SK-N-SH (cell line): ENCODE data around the gene ARL3.
A peak's percentile ranks its signal among the peaks of the same experiment; 100 is the strongest.

ENCODE experiments used
- CTCF ChIP-seq: fragments of 200-600 bp; sonication (generic); IDR thresholded peaks from 2 replicates; pipeline ENCODE4 v1.6.1; 2017; ENCODE audit warnings: antibody characterized with exemption, mild to moderate bottlenecking, moderate library complexity
- EP300 ChIP-seq, 2 experiments: IDR thresholded peaks; 2 replicates each; pipeline versions ENCODE4 v1.4.0 to v1.6.1; 2012; ENCODE audit warnings: borderline replicate concordance in 1 of 2, low read depth in 1 of 2, low read length in 1 of 2
- GABPA ChIP-seq: IDR thresholded peaks from 2 replicates; pipeline ENCODE4 v1.4.0; 2012; ENCODE audit warnings: low read depth, mild to moderate bottlenecking
- NRF1 ChIP-seq: IDR thresholded peaks from 2 replicates; pipeline ENCODE4 v1.6.1; 2012; ENCODE audit warnings: low read depth, mild to moderate bottlenecking, low read length
- USF1 ChIP-seq: IDR thresholded peaks from 2 replicates; pipeline ENCODE4 v1.4.0; 2012; ENCODE audit warnings: low read depth, borderline replicate concordance
- TF ChIP-seq, protein P1 (sequence below): IDR thresholded peaks from 2 replicates; pipeline ENCODE4 v1.4.0; 2012; ENCODE audit warnings: low read depth, borderline replicate concordance

DNA sequence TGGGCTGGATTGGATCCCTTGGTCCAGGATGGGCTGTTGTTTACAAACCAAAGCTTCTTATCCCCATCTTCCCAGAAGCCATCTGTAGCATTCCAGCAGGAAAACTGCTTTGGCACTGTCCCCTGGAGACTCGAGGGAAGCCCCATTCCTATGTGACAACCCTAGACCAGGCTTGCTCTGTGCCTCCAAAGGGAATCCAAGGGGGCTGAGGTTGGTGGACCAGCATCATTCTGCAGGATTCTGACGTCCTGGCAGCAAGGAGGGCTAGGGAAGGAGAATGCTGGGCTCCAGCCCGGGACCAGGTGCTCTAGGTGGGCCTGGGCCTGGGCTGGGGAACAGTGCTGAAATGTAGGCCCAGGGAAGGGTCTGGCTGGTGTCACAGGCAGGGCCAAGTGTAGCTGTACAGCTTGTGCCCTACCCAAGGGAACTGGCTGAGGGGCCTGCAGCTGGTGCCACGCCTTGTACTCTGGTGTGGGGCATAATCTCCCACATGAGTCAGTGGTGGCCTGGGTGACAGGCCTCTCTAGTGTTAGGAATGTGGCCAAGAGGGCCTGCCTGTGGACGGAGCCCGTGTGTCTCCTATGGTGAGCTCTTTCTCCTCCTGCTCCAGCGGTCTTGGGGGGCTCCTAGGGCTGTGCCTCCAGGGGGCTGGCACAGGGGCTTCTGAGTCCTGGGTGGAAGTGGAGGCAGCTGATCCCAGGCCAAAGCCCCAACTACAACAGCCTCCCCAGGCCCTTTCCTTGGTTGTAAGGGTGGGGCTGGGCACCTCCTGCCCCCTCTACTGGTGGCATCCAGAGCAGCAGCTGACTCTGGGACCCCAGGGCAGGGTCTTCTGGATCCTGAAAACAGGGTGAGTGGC is 44.8 kb downstream of the ARL3 start:
- TF ChIP-seq GABPA (no peak), USF1 (no peak), EP300 (IDR thresholded peaks at IDR 0.05; ENCODE audit: borderline replicate concordance in 1 of 2, low read depth in 1 of 2, low read length in 1 of 2) (no peak), CTCF (peak; percentile 65), NRF1 (no peak)
- TF ChIP-seq, protein P1, sequence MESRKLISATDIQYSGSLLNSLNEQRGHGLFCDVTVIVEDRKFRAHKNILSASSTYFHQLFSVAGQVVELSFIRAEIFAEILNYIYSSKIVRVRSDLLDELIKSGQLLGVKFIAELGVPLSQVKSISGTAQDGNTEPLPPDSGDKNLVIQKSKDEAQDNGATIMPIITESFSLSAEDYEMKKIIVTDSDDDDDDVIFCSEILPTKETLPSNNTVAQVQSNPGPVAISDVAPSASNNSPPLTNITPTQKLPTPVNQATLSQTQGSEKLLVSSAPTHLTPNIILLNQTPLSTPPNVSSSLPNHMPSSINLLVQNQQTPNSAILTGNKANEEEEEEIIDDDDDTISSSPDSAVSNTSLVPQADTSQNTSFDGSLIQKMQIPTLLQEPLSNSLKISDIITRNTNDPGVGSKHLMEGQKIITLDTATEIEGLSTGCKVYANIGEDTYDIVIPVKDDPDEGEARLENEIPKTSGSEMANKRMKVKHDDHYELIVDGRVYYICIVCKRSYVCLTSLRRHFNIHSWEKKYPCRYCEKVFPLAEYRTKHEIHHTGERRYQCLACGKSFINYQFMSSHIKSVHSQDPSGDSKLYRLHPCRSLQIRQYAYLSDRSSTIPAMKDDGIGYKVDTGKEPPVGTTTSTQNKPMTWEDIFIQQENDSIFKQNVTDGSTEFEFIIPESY = no peak
